Osteocyte (in vitro differentiated cells): ENCODE results near the gene ERN2. TPM values are rescaled to one million over a fixed set of nuclear protein-coding genes. Genes with fewer than 3 reads are reported as not detected.

Source experiments
- DNase-seq: peaks from one replicate; pipeline ENCODE4 v3.0.0; 2021; ENCODE audit warnings: mixed read lengths; ENCODE audit not compliant: unreplicated experiment; ENCODE audit errors: extremely low spot score
- H3K27ac Mint-ChIP-seq: one replicate; pipeline ENCODE4 v1.8.0; 2021; ENCODE audit warnings: mild to moderate bottlenecking, mixed read lengths; ENCODE audit not compliant: unreplicated experiment
- H3K27me3 Mint-ChIP-seq: one replicate; pipeline ENCODE4 v1.8.0; 2021; ENCODE audit warnings: mixed read lengths; ENCODE audit not compliant: unreplicated experiment
- H3K36me3 Mint-ChIP-seq: one replicate; pipeline ENCODE4 v1.8.0; 2021; ENCODE audit warnings: mixed read lengths; ENCODE audit not compliant: unreplicated experiment
- H3K4me1 Mint-ChIP-seq: one replicate; pipeline ENCODE4 v1.8.0; 2021; ENCODE audit warnings: mixed read lengths; ENCODE audit not compliant: unreplicated experiment
- H3K4me3 Mint-ChIP-seq: one replicate; pipeline ENCODE4 v1.8.0; 2021; ENCODE audit warnings: mild to moderate bottlenecking, moderate library complexity, mixed read lengths; ENCODE audit not compliant: unreplicated experiment
- H3K9me3 Mint-ChIP-seq: one replicate; pipeline ENCODE4 v1.8.0; 2021; ENCODE audit warnings: mixed read lengths; ENCODE audit not compliant: unreplicated experiment
- total RNA-seq: library from RNA; stranded (reverse); gene quantifications from 2 replicates; pipeline ENCODE4 v1.2.1, GENCODE V29; 2021
- TF ChIP-seq, protein P1 (sequence below): fragments of 200-600 bp; sonication (generic); IDR thresholded peaks from 2 replicates; pipeline ENCODE4 v1.5.0; 2021; ENCODE audit warnings: antibody characterized with exemption, mild to moderate bottlenecking, moderate library complexity

Gene ERN2
- total RNA-seq, 1 donor from 2014 or later = not detected

DNA sequence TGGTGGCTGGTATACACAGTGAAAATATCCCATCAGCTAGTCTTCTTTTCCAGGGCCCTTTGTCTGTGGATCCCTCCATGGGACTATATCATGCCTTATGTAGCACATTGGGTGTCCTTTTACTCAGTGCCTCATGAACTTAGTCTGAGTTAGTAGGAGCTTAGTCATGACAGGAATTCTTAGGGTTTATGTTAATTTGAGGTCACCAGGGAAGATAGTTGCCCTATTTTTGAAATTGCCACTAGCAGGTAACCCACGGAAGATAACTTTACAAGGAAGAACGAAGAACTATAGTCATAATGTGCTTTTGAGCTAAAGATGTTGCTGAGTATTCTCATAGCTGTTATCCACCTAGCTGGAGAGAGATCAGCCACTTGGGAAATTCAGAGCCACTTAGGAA lies 49.1 kb downstream of the ERN2 start:
- Mint-ChIP-seq H3K9me3 (no peaks in the 10 kb centered on the region), H3K36me3 (peaks cover 74% of the 10 kb centered on the region), H3K4me3 (no peak overlapping the region), H3K27me3 (no peaks in the 10 kb centered on the region), H3K4me1 (no peaks in the 10 kb centered on the region), H3K27ac (no peak overlapping the region)
- TF ChIP-seq, protein P1, sequence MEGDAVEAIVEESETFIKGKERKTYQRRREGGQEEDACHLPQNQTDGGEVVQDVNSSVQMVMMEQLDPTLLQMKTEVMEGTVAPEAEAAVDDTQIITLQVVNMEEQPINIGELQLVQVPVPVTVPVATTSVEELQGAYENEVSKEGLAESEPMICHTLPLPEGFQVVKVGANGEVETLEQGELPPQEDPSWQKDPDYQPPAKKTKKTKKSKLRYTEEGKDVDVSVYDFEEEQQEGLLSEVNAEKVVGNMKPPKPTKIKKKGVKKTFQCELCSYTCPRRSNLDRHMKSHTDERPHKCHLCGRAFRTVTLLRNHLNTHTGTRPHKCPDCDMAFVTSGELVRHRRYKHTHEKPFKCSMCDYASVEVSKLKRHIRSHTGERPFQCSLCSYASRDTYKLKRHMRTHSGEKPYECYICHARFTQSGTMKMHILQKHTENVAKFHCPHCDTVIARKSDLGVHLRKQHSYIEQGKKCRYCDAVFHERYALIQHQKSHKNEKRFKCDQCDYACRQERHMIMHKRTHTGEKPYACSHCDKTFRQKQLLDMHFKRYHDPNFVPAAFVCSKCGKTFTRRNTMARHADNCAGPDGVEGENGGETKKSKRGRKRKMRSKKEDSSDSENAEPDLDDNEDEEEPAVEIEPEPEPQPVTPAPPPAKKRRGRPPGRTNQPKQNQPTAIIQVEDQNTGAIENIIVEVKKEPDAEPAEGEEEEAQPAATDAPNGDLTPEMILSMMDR = no peak
- no peak for DNase-seq

DNA sequence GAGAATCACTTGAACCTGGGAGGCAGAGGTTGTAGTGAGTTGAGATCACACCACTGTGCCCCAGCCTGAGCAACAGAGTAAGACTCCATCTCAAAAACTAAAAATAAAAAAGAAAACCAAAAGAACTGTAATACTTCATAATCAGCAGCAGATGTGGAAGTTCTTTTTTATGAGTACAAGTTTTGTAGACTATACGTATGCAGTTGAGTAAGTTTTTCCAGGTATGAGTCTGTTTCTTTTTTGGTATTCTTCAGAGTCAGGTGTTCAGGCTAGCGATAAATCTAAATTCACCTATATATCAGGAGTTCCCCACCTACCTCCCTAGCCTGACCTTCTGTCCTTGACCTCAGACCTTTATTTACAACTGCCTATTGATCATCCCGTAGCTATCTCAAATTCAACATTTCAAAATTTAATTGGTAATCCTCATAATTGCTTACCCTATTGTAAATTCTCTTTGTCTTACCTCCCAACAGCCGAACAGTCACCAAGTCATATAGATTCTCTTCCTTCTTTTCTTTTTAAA lies 61.0 kb downstream of the ERN2 start:
- Mint-ChIP-seq H3K4me3 (no peak overlapping the region), H3K27ac (no peak overlapping the region), H3K9me3 (peaks cover under 1% of the 10 kb centered on the region), H3K4me1 (peaks cover 3% of the 10 kb centered on the region), H3K27me3 (no peaks in the 10 kb centered on the region), H3K36me3 (peaks cover 40% of the 10 kb centered on the region)
- TF ChIP-seq, protein P1 = no peak
- DNase-seq = no peak

DNA sequence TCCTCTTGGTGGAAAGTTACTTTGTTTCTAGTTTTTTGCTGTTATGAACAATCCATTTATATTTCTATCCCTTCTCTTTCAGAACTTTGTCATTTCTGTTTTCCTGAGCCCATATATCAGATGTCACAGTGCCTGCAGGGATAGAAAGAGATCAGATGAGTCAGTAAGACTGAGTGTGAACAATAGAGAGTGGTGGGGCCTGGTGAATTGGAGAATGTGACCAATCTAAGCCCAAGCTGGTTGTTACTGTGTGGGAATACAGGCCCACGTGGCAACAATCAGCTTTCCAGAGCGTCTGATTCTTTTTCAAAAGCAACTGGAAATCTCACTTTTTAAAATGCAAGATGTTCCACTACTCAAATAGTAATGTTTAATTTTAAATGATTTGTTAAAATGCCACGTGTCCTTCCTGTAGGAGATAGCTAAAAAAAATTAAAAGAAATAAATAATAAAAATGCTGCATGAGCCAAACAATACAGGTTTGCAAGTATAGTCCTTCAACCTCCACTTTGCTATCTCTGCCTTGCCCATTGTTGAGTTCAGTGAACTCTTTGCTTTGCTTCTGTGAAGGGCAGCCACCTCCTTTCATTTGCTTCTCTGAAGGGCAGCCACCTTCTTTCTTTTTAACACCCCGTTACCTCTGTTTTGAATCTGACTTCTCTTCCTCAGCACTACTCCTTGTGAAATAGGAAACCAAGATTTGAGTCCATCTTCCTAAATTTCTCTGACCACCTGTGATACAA lies 62.2 kb downstream of the ERN2 start:
- Mint-ChIP-seq H3K27me3 (no peaks in the 10 kb centered on the region), H3K4me3 (no peak overlapping the region), H3K4me1 (peaks cover 3% of the 10 kb centered on the region), H3K27ac (no peak overlapping the region), H3K36me3 (peaks cover 50% of the 10 kb centered on the region), H3K9me3 (peaks cover 3% of the 10 kb centered on the region)
- TF ChIP-seq, protein P1 = no peak
- DNase-seq = no peak

DNA sequence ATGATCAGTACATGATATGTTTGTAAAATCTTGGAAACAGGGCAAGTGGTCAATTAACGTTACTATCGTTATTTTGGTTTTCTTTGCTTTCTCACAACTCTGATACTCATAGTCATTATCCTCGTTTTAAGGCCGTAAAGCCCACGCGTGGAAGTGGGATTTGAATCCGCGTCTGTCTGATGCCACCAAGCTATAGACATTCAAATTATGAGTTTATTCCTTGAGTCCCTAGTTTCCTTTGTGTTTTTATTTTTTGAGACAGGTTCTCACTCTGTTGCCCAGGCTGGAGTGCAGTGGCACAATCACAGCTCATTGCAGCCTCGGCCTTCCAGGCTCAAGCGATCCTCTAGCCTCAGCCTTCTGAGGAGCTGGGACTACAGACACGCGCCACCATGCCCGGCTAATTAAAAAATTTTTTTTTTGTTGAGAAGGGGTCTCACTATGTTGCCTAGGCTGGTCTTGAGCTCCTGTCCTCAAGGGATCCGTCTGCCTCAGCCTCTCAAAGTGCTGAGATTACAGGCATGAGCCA lies 70.7 kb downstream of the ERN2 start:
- Mint-ChIP-seq H3K27ac (peak overlapping the region; percentile 97), H3K4me3 (peak overlapping the region; percentile 99), H3K36me3 (peaks cover 19% of the 10 kb centered on the region), H3K4me1 (peaks cover 26% of the 10 kb centered on the region), H3K27me3 (no peaks in the 10 kb centered on the region), H3K9me3 (peaks cover 3% of the 10 kb centered on the region)
- TF ChIP-seq, protein P1 = no peak
- no peak for DNase-seq

DNA sequence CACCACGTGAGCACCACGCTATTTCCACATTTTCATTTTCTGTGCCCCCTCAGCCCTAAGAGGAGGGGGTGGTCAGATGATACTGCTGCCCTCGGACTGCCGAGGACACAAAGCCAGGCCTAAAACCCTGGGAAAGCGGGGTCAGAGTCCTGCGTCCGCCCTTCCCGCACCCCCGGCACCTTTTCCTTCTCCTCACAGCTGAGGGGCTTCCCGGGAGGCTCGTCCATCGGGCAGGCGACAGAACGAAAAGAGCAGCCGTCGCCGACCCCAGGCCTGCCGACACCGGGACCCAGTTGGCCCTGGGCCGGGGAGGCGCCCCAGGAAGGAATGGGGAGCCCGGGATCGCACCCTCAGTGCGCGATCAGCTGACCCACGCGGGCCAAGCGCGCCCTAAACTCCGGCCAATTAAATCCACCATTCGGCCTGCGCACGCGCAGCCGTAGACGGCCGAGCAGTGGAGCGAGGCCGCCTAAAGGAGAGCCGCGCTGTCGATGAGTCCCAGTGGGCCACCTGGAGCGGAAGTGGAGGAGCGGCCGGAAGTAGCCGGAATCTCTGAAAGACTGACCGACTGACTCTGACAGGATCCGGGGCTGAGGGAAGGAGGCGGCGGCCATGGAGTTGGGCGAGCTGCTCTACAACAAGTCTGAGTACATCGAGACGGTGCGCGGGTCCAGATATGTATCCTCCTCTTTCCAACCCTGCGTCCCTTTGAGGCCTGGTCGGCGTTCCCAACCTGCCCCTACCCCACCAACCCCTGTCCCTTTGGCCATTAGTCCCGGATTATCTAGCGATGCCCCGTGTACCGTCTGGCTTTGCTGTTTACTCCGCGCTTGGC lies 71.9 kb downstream of the ERN2 start, which contains the start of the genes DCTN5 and PALB2:
DCTN5 (plus strand) TSS at position 536 of the 835 bp plus-strand sequence; CDS start at position 613, 77 bp downstream.
PALB2 (minus strand) TSS at position 380 of the 835 bp plus-strand sequence; CDS start at position 227, 153 bp downstream.
- peak within 1 kb of the TSS; percentile 97 for H3K27ac Mint-ChIP-seq
- H3K36me3 Mint-ChIP-seq = peaks cover 14% of the 10 kb centered on the region
- peaks cover 26% of the 10 kb centered on the region for H3K4me1 Mint-ChIP-seq
- peak within 1 kb of the TSS; percentile 99 for H3K4me3 Mint-ChIP-seq
- no peaks in the 10 kb centered on the region for H3K27me3 Mint-ChIP-seq
- peak; percentile 97 for DNase-seq
- H3K9me3 Mint-ChIP-seq = no peaks in the 10 kb centered on the region
- TF ChIP-seq, protein P1 = no peak
